HG02759 (cell line): Measurements from ENCODE around the gene LRRC74A.

Experiments used
- ATAC-seq: cut with Tn5 transposase; IDR thresholded peaks from one replicate; pipeline ENCODE4 v1.9.1; 2021; ENCODE audit warnings: mild to moderate bottlenecking, moderate library complexity; ENCODE audit not compliant: unreplicated experiment

The LRRC74A gene

GRCh38 chr14:76844223-76844622 is 18.0 kb downstream of the LRRC74A start:
- no peak for ATAC-seq

- ATAC-seq: no peak
Observed at GRCh38 chr14:76846331-76847047, 20.3 kb downstream of the LRRC74A start.

GRCh38 chr14:76848879-76849278 is 22.7 kb downstream of the LRRC74A start:
- ATAC-seq: no peak

- no peak for ATAC-seq
Observed at GRCh38 chr14:76855066-76855465, 28.9 kb downstream of the LRRC74A start.

- ATAC-seq: no peak
Observed at GRCh38 chr14:76856769-76857168, 30.6 kb downstream of the LRRC74A start.

- no peak for ATAC-seq
Observed at GRCh38 chr14:76861574-76862255, 35.5 kb downstream of the LRRC74A start.

GRCh38 chr14:76862546-76863282 is 36.5 kb downstream of the LRRC74A start:
- ATAC-seq: no peak

GRCh38 chr14:76863724-76864407 is 37.7 kb downstream of the LRRC74A start:
- ATAC-seq: no peak

- no peak for ATAC-seq
Observed at GRCh38 chr14:76866456-76866855, 40.2 kb downstream of the LRRC74A start.

- peak; percentile 57 for ATAC-seq
Observed at GRCh38 chr14:76867516-76868453, 41.6 kb downstream of the LRRC74A start.

- ATAC-seq: no peak
Observed at GRCh38 chr14:76868454-76869170, 42.4 kb downstream of the LRRC74A start.

GRCh38 chr14:76870166-76870565 is 44.0 kb downstream of the LRRC74A start:
- ATAC-seq: no peak

- no peak for ATAC-seq
Observed at GRCh38 chr14:76872796-76873432, 46.7 kb downstream of the LRRC74A start.

GRCh38 chr14:76874734-76875133 is 48.5 kb downstream of the LRRC74A start:
- no peak for ATAC-seq

GRCh38 chr14:76876076-76876475 is 49.9 kb downstream of the LRRC74A start:
- ATAC-seq: no peak

GRCh38 chr14:76877871-76878270 is 51.7 kb downstream of the LRRC74A start:
- ATAC-seq: no peak

GRCh38 chr14:76880449-76880848 is 54.2 kb downstream of the LRRC74A start:
- ATAC-seq: no peak

GRCh38 chr14:76881348-76881747 is 55.1 kb downstream of the LRRC74A start:
- no peak for ATAC-seq

GRCh38 chr14:76882651-76883050 is 56.4 kb downstream of the LRRC74A start:
- ATAC-seq: no peak
